GM21447 (cell line): ENCODE data around the gene ZFAND3.

Experiments used
- ATAC-seq: cut with Tn5 transposase; IDR thresholded peaks from one replicate; pipeline ENCODE4 v1.9.1; 2021; ENCODE audit not compliant: unreplicated experiment

Gene ZFAND3

GRCh38 chr6:38193481-38194281 is 374.2 kb downstream of the ZFAND3 start:
- ATAC-seq = no peak

GRCh38 chr6:38194282-38194572 is 374.7 kb downstream of the ZFAND3 start:
- no peak for ATAC-seq

- ATAC-seq = no peak
These were observed 375.1 kb downstream of the ZFAND3 start for GRCh38 chr6:38194589-38194988.

- ATAC-seq = no peak
These were observed 375.6 kb downstream of the ZFAND3 start for GRCh38 chr6:38195113-38195635.

DNA sequence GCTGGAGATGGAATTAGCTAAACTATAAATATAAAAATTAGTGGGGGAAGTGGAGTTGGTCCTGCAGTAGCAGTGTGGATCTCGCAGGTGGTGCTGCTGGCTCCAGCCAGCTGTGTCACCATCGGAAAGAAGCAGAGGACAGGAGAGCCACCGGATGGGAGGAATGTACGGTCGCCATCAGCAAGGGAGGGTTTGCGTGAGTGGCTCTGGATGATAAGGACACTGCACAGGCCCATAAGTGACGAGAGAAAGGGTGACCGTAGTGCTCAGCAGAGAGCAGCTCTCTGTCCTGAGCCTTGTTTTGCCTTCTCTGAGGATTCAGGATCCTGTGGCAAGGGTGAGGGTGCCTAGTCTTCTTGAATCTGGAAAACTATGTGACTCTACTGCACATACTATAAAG is 378.7 kb downstream of the ZFAND3 start:
- ATAC-seq = no peak
